T follicular helper cell (primary cell): ENCODE data around the gene ZNF195.
"Not testable (repeated sequence)": the region's sequence is repeated elsewhere in the genome, so short reads cannot be mapped to it uniquely, and the experiment has no call there.

Experiments used
- DNase-seq: peaks from one replicate; pipeline ENCODE4 v3.0.0-alpha.2; 2020; ENCODE audit warnings: low read depth
- total RNA-seq, 2 experiments: gene quantifications; one replicate each; lab custom pipeline; 2026; lab: John Stamatoyannopoulos, UW

The ZNF195 gene
- 59.7 to 79.6 reads per million in 2 experiments for total RNA-seq

- DNase-seq: peak; percentile 93
These were observed at the start of gene ZNF195 for GRCh38 chr11:3378426-3379423. ZNF195 (minus strand) TSS chr11:3379146; CDS start chr11:3379040, 106 bp downstream.

GRCh38 chr11:3428076-3428475 lies 49.1 kb upstream of the ZNF195 start:
- not testable (repeated sequence) for DNase-seq

- not testable (repeated sequence) for DNase-seq
These were observed 47.6 kb upstream of the ZNF195 start for GRCh38 chr11:3426541-3426940.

- not testable (repeated sequence) for DNase-seq
These were observed 45.0 kb upstream of the ZNF195 start for GRCh38 chr11:3423928-3424327.

GRCh38 chr11:3423138-3423731 lies 44.3 kb upstream of the ZNF195 start:
- DNase-seq: not testable (repeated sequence)

GRCh38 chr11:3422380-3423137 lies 43.6 kb upstream of the ZNF195 start:
- DNase-seq: peak; percentile 92

- not testable (repeated sequence) for DNase-seq
These were observed 42.8 kb upstream of the ZNF195 start for GRCh38 chr11:3421608-3422379.

- not testable (repeated sequence) for DNase-seq
These were observed 41.5 kb upstream of the ZNF195 start for GRCh38 chr11:3420281-3421042.

GRCh38 chr11:3419496-3419895 lies 40.5 kb upstream of the ZNF195 start:
- not testable (repeated sequence) for DNase-seq

GRCh38 chr11:3417047-3417446 lies 38.1 kb upstream of the ZNF195 start:
- peak; percentile 44 for DNase-seq

- DNase-seq: not testable (repeated sequence)
These were observed 36.4 kb upstream of the ZNF195 start for GRCh38 chr11:3415301-3415700.

GRCh38 chr11:3413666-3414065 lies 34.7 kb upstream of the ZNF195 start:
- DNase-seq: not testable (repeated sequence)

GRCh38 chr11:3412837-3413236 lies 33.9 kb upstream of the ZNF195 start:
- no peak for DNase-seq

GRCh38 chr11:3408722-3409121 lies 29.8 kb upstream of the ZNF195 start:
- peak; percentile 72 for DNase-seq

GRCh38 chr11:3408058-3408605 lies 29.2 kb upstream of the ZNF195 start:
- DNase-seq: not testable (repeated sequence)

- not testable (repeated sequence) for DNase-seq
These were observed 28.0 kb upstream of the ZNF195 start for GRCh38 chr11:3406937-3407336.

GRCh38 chr11:3406223-3406875 lies 27.4 kb upstream of the ZNF195 start:
- not testable (repeated sequence) for DNase-seq

- DNase-seq: not testable (repeated sequence)
These were observed 25.4 kb upstream of the ZNF195 start for GRCh38 chr11:3404076-3404925.

- DNase-seq: not testable (repeated sequence)
These were observed 23.9 kb upstream of the ZNF195 start for GRCh38 chr11:3402861-3403250.
